IMR-90 (cell line): ENCODE data around the gene ECE2.

Source experiments
- CTCF ChIP-seq: conservative IDR thresholded peaks from 2 replicates; pipeline ENCODE4 v1.5.1; 2012; ENCODE audit warnings: mild to moderate bottlenecking, low read depth, low read length, improper control_type of control experiment
- ELK1 ChIP-seq: fragments of 150-350 bp; IDR thresholded peaks from 2 replicates; pipeline ENCODE4 v1.6.1; 2016; ENCODE audit warnings: low read depth, mild to moderate bottlenecking, low read length, moderate library complexity, borderline replicate concordance
- MAFK ChIP-seq: IDR thresholded peaks from 2 replicates; pipeline ENCODE4 v1.6.1; 2012; ENCODE audit warnings: low read depth, low read length, improper control_type of control experiment
- MXI1 ChIP-seq: IDR thresholded peaks from 2 replicates; pipeline ENCODE4 v1.6.1; 2012; ENCODE audit warnings: low read depth, mild to moderate bottlenecking, low read length, moderate library complexity, borderline replicate concordance
- NFE2L2 ChIP-seq: fragments of 150-350 bp; IDR thresholded peaks from 2 replicates; pipeline ENCODE4 v1.6.1; 2016; ENCODE audit warnings: low read depth, mild to moderate bottlenecking, low read length
- POLR2A ChIP-seq: IDR thresholded peaks from 2 replicates; pipeline ENCODE4 v1.6.1; 2012; ENCODE audit warnings: mild to moderate bottlenecking, low read depth, low read length

- no peak for TF ChIP-seq CTCF
- TF ChIP-seq ELK1: no peak
- TF ChIP-seq POLR2A: no peak
- TF ChIP-seq MXI1: no peak
- no peak for TF ChIP-seq NFE2L2
- no peak for TF ChIP-seq MAFK
These were observed 32.1 kb downstream of the ECE2 start for GRCh38 chr3:184307915-184308314.
